Loucy (cell line): ENCODE results near the gene GPR146.

Source experiments
- H2AFZ ChIP-seq: fragments of 200-600 bp; sonication (generic); 2 replicates; pipeline ENCODE4 v1.6.0; 2016; ENCODE audit warnings: antibody characterized with exemption, mild to moderate bottlenecking, low read length, moderate library complexity
- H3F3A ChIP-seq: fragments of 200-600 bp; 2 replicates; pipeline ENCODE4 v1.6.0; 2016; ENCODE audit warnings: antibody characterized with exemption, low read depth, mild to moderate bottlenecking
- H3K27me3 ChIP-seq: fragments of 200-600 bp; sonication (generic); 2 replicates; pipeline ENCODE4 v1.6.1; 2014; ENCODE audit warnings: low read length, mild to moderate bottlenecking; ENCODE audit not compliant: insufficient read depth, poor library complexity, severe bottlenecking
- H3K36me3 ChIP-seq: fragments of 200-600 bp; sonication (generic); 2 replicates; pipeline ENCODE4 v1.6.1; 2016; ENCODE audit warnings: low read length; ENCODE audit not compliant: insufficient read depth
- H3K4me1 ChIP-seq: fragments of 200-600 bp; sonication (generic); 2 replicates; pipeline ENCODE4 v1.5.1; 2014; ENCODE audit warnings: low read length, mild to moderate bottlenecking; ENCODE audit not compliant: insufficient read depth, poor library complexity, severe bottlenecking
- H3K4me2 ChIP-seq: fragments of 200-600 bp; sonication (generic); 2 replicates; pipeline ENCODE4 v1.6.0; 2014; ENCODE audit warnings: antibody characterized with exemption, low read length, low read depth, mild to moderate bottlenecking; ENCODE audit not compliant: poor library complexity, severe bottlenecking
- H3K4me3 ChIP-seq: fragments of 200-600 bp; sonication (generic); 2 replicates; pipeline ENCODE4 v1.5.1; 2014; ENCODE audit warnings: low read length, mild to moderate bottlenecking, mixed read lengths; ENCODE audit not compliant: poor library complexity, severe bottlenecking
- H3K79me2 ChIP-seq: fragments of 200-600 bp; sonication (generic); 2 replicates; pipeline ENCODE4 v1.6.1; 2014; ENCODE audit warnings: low read length; ENCODE audit not compliant: insufficient read depth
- H3K9ac ChIP-seq: fragments of 200-600 bp; sonication (generic); 2 replicates; pipeline ENCODE4 v1.6.0; 2014; ENCODE audit warnings: mild to moderate bottlenecking, low read depth, low read length, moderate library complexity; ENCODE audit not compliant: poor library complexity, severe bottlenecking
- H3K9me2 ChIP-seq: fragments of 200-600 bp; sonication (generic); replicated peaks from 2 replicates; pipeline ENCODE4 v1.6.1; 2016; ENCODE audit warnings: low read depth, low read length, mixed read lengths
- H3K9me3 ChIP-seq: fragments of 200-600 bp; sonication (generic); 2 replicates; pipeline ENCODE4 v1.6.1; 2014; ENCODE audit warnings: mild to moderate bottlenecking, antibody characterized with exemption, low read length, low read depth; ENCODE audit not compliant: insufficient read depth
- H4K20me1 ChIP-seq: fragments of 200-600 bp; sonication (generic); 2 replicates; pipeline ENCODE4 v1.6.0; 2014; ENCODE audit warnings: antibody characterized with exemption, low read length, mild to moderate bottlenecking; ENCODE audit not compliant: insufficient read depth, poor library complexity, severe bottlenecking
- CTCF ChIP-seq: fragments of 200-600 bp; sonication (generic); conservative IDR thresholded peaks from 2 replicates; pipeline ENCODE4 v1.5.1; 2014; ENCODE audit warnings: mild to moderate bottlenecking, antibody characterized with exemption, low read length
- EZH2phosphoT487 ChIP-seq: fragments of 200-600 bp; IDR thresholded peaks from 2 replicates; pipeline ENCODE4 v1.6.1; 2018; ENCODE audit warnings: antibody characterized with exemption, mild to moderate bottlenecking, moderate library complexity, borderline replicate concordance

Gene GPR146

GRCh38 chr7:1013581-1013980 is 30.8 kb upstream of the GPR146 start:
- Histone ChIP-seq H3K4me3 (no peak overlapping the region), H2AFZ (no peak overlapping the region), H3K4me2 (no peak overlapping the region), H3K9ac (no peak overlapping the region), H3K79me2 (peaks cover 10% of the 10 kb centered on the region; the same call in 1 of the 2 replicates), H3F3A (no peaks in the 10 kb centered on the region), H3K9me3 (no peaks in the 10 kb centered on the region), H3K27me3 (no peaks in the 10 kb centered on the region), H3K36me3 (peaks cover 9% of the 10 kb centered on the region; the same call in 1 of the 2 replicates), H4K20me1 (no peaks in the 10 kb centered on the region), H3K9me2 (no peaks in the 10 kb centered on the region), H3K4me1 (no peaks in the 10 kb centered on the region)
- TF ChIP-seq CTCF (no peak), EZH2phosphoT487 (no peak)

GRCh38 chr7:1014681-1015080 is 29.7 kb upstream of the GPR146 start:
- Histone ChIP-seq H3K9me2 (no peaks in the 10 kb centered on the region), H3K27me3 (no peaks in the 10 kb centered on the region), H2AFZ (no peak overlapping the region), H3K9ac (no peak overlapping the region), H3K4me1 (no peaks in the 10 kb centered on the region), H3F3A (no peaks in the 10 kb centered on the region), H3K79me2 (peaks cover 10% of the 10 kb centered on the region; the same call in 1 of the 2 replicates), H3K4me3 (no peak overlapping the region), H3K36me3 (0 out of 2 replicates have a peak, but pooled peaks cover 1% of the 10 kb centered on the region), H4K20me1 (no peaks in the 10 kb centered on the region), H3K9me3 (no peaks in the 10 kb centered on the region), H3K4me2 (no peak overlapping the region)
- TF ChIP-seq EZH2phosphoT487: no peak
- no peak for TF ChIP-seq CTCF

GRCh38 chr7:1015196-1016121 is 28.9 kb upstream of the GPR146 start:
- H3F3A ChIP-seq: no peaks in the 10 kb centered on the region
- peaks cover 15% of the 10 kb centered on the region; the same call in 1 of the 2 replicates for H3K79me2 ChIP-seq
- peaks cover 1% of the 10 kb centered on the region for H3K4me1 ChIP-seq
- no peak for TF ChIP-seq EZH2phosphoT487
- no peak for TF ChIP-seq CTCF
- no peaks in the 10 kb centered on the region for H3K9me2 ChIP-seq
- H3K9ac ChIP-seq: no peak overlapping the region
- no peak overlapping the region for H3K4me3 ChIP-seq
- no peak overlapping the region for H3K4me2 ChIP-seq
- no peaks in the 10 kb centered on the region for H3K27me3 ChIP-seq
- no peaks in the 10 kb centered on the region for H3K36me3 ChIP-seq
- H2AFZ ChIP-seq: no peak overlapping the region
- no peaks in the 10 kb centered on the region for H4K20me1 ChIP-seq
- H3K9me3 ChIP-seq: no peaks in the 10 kb centered on the region
